GM18499 (cell line): ENCODE results near the gene LOXL4.

Experiments used
- ATAC-seq: cut with Tn5 transposase; IDR thresholded peaks from one replicate; pipeline ENCODE4 v1.9.1; 2021; ENCODE audit warnings: moderate number of reproducible peaks; ENCODE audit not compliant: insufficient read depth, unreplicated experiment

The LOXL4 gene

GRCh38 chr10:98267894-98268693 lies at the start of gene LOXL4:
Gene LOXL4 (minus strand): TSS chr10:98268194. CDS start chr10:98263019, 5,175 bp downstream.
- no peak for ATAC-seq

DNA sequence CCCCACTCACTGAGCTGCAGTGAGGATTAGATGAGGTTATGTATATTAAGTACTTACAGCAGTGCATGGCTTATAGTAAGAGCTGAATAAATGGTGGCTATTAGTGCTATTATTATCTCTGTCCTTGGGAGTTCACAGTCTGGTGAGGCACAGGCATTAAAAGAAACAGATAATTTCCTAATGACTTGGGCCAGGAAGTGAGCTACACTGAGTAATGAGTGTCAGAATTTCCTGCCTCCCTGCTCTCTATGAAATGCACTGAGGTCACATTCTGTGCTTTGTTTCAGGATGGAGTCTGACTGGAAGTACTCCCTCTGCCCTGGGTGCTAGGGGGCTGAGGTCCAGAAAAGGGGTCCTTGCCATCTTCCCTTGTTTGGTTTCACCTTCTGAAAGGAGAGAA lies 48.7 kb upstream of the LOXL4 start:
- ATAC-seq = no peak

- ATAC-seq = no peak
Observed at GRCh38 chr10:98316170-98316569, 48.2 kb upstream of the LOXL4 start.

DNA sequence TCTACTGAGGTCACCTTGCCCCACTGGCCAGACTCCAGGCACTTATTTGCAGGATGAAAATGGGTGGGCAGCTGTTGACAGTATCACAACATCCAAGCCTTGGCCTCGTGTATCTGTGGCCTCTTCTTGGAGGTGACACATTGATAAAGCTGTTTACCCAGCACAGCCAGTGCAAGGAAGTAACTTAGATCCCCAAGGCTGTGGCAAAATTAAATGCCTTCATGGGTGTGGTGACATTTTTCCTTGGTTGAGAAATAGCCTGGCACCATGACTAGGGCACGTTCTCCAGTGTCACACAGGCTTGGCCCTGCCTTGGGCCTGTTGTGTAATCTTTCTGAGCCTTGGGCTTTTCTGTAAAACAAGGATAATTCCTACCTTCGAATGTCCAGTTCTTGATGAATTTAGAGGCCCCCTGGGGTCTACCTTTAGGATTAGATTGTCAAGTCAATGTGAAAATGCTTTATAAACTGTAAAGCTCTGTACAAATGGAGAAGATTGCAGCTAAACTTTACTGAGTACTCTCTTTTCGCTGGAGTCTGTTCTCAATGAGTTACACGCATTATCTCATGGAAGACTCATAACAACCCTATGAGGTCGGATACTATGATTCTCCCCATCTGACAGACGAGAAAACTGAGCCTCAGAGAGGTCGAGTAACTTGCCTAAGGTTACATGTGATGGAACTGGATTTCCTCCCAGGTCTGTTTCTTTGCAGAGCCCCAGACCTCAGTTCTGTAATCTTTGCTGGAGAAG lies 46.7 kb upstream of the LOXL4 start:
- no peak for ATAC-seq

DNA sequence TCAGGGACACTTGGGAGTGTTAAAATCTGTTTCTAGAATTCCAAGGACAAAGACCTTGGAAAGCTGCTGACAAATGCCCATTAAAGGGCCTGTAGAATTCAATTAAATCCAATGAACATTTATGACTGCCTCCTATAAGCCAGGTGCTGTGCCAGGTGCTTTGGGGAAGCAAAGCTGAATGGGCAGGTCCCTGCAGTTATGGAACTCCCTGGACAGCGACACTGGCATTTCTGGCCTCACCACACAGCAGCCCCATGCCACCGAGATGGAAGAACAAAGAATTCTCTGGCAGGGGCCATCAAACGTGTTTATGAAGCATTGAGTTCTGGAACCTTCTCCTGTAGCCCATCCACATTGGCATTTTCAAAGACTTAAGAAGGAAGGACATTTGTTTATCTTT lies 45.6 kb upstream of the LOXL4 start:
- ATAC-seq = no peak

DNA sequence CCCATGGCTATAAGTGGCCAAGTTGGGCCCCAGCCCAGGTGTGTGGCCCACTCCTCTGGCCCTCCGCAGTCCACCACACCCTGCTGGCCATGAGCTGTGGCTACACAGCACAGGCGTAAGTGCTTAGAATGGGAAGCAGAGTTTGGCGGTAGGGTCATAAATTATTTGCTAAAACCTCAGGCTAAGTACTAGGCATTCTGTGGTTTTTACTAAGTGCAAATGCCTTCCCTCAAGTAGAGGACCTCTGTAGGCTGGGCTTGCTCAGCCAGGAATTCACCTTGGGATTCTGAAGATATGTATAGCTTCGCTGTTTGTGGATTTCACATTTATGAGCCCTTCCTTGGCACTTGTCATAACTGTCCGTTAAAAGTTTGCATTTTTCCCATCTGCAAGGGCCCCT lies 44.8 kb upstream of the LOXL4 start:
- ATAC-seq = no peak

GRCh38 chr10:98312349-98312748 lies 44.4 kb upstream of the LOXL4 start:
- no peak for ATAC-seq

DNA sequence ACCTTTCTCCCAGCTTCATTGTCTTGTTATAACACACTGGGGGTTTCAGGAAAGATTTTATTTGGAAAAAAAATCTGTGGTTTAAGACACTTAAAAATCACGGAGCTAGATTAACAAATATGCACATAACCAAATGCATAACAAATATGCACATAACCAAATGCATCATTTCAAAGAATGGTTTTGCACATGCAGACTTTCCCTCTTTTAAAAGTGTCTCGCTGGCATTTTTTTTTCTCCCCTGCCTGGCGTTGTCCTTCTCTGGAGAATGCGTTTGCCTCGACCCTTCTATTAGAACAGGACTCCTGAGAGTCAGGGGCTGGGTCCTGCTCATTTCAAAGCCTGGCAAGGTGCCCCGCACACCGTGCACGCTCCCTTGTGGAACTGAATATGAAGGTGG lies 42.7 kb upstream of the LOXL4 start:
- ATAC-seq = no peak

- no peak for ATAC-seq
Observed at GRCh38 chr10:98309366-98310355, 41.7 kb upstream of the LOXL4 start.

- no peak for ATAC-seq
Observed at GRCh38 chr10:98308669-98309365, 40.8 kb upstream of the LOXL4 start.

GRCh38 chr10:98307916-98308541 lies 40.0 kb upstream of the LOXL4 start:
- ATAC-seq = no peak

GRCh38 chr10:98306501-98306900 lies 38.5 kb upstream of the LOXL4 start:
- ATAC-seq = no peak

GRCh38 chr10:98303569-98303968 lies 35.6 kb upstream of the LOXL4 start:
- no peak for ATAC-seq

DNA sequence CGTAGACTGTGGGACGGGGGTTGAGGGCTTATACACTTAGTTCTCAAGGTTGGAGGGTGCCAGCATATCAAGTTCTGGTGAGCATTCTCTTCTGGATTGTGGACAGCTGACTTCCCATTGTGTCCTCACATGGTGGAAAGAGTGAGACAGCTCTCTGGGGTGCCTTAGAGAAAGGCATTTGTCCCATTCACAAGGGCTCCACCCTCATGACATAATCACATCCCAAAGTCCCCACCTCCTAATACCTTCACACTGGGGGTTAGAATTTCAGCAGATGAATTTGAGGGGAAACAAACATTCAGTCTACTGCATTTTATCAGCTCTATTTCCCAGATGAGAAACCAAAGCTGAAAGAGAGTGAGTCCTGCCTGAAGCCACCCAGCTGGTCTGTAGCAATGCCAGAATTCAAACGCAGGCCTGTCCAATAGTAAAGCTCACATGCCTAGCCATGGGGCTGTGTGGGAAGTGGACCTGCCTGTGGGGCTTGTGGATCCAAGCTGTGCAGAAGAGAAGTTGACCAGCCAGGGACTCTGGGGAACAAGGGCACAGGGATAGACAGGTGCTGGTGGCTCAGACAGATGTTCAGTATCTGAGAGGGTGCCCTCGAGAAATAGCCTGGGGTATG lies 34.9 kb upstream of the LOXL4 start:
- no peak for ATAC-seq

DNA sequence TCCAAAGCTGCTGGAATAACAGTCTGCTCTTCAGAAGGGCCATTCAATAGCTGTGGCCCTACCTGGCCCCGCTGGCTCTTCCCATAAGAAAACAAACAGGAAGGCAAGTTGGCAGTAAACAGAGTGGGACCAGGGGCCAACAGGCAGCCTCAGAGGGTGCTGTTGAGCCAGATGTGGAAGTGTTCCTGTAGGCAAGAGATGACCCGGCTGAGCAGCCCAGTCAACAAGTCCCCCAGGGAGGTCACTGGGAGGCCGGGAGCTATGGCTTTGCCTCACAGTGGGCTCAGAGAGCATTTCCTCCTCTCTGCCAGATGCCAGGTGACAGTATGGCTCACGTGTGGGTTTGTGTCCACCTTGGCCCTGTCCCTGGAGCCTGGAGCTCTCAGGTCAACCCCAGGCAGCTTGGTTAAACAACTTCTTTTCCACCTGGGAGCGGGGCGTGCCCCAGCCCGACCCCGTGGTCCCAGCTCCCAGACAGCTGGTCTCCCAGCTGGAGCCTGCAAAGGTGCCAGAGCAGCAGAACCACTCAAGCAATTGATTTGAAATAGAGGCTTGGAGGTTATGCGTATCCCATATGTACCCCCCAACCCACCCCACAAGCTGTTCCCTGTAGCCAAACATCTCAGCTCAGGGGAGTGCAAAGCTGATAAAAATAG lies 33.8 kb upstream of the LOXL4 start:
- no peak for ATAC-seq

- ATAC-seq = no peak
Observed at GRCh38 chr10:98300526-98301229, 32.7 kb upstream of the LOXL4 start.

DNA sequence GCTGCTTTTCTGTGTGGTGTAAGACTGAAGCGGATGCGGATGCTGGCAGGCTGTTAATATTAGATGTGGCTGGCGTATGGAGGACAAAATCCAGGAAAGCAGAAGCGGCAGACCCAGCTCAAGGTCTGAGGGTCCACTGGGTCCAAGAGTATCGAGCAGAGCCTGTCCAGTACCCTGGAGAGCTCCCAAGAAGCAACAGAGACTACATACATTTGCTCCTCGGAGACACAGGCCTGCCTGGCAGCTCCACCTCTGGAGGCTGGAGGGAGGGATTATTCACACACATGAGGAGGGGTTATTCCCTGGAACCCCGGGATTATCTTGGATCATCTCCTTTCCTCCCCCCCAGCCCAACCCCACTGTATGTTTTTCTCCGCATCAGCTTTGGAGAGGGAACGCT lies 31.3 kb upstream of the LOXL4 start:
- ATAC-seq = no peak

- ATAC-seq = no peak
Observed at GRCh38 chr10:98296524-98296923, 28.5 kb upstream of the LOXL4 start.
